Ascending aorta (tissue), 2 donors: ENCODE data around the gene GRIK3. TPM values are rescaled to one million over a fixed set of nuclear protein-coding genes. Genes with fewer than 3 reads are reported as not detected.

Source experiments
- DNase-seq, 2 donors: peaks; one replicate each; pipeline ENCODE4 v3.0.0-alpha.2; 2019; ENCODE audit warnings: low spot score in 2 of 2
- H3K27ac ChIP-seq, 2 donors: fragments of 200-600 bp; sonication (generic); one replicate each; pipeline ENCODE4 v1.5.1; 2016 to 2017; ENCODE audit warnings: mild to moderate bottlenecking in 1 of 2
- H3K27me3 ChIP-seq: fragments of 200-600 bp; sonication (generic); one replicate; pipeline ENCODE4 v1.5.1; 2017
- H3K36me3 ChIP-seq, 2 donors: fragments of 200-600 bp; sonication (generic); one replicate each; pipeline ENCODE4 v1.5.1; 2016
- H3K4me1 ChIP-seq, 2 donors: fragments of 200-600 bp; sonication (generic); one replicate each; pipeline ENCODE4 v1.5.1; 2016 to 2017; ENCODE audit warnings: mild to moderate bottlenecking in 1 of 2
- H3K4me3 ChIP-seq, 2 donors: fragments of 200-600 bp; sonication (generic); one replicate each; pipeline ENCODE4 v1.5.1; 2016 to 2017; ENCODE audit warnings: mild to moderate bottlenecking in 1 of 2
- H3K9me3 ChIP-seq, 2 donors: fragments of 200-600 bp; sonication (generic); one replicate each; pipeline ENCODE4 v1.5.1; 2016
- intact Hi-C: fragments of 100-400 bp; cut with DNase I; formaldehyde crosslinking; loops from one replicate; pipeline ENCODE4 v1.15.1; 2023
- total RNA-seq: library from RNA; depleted of rRNA; stranded (reverse); fragments of >200 nt; gene quantifications from one replicate; pipeline ENCODE4 v1.1.0, GENCODE V29; 2016
- TF ChIP-seq, protein P1 (sequence below), 3 experiments: fragments of 200-600 bp in 2 of 3; fragments of 450-650 bp in 1 of 3; sonication (generic) in 2 of 3; IDR thresholded peaks; one replicate each; pipeline ENCODE4 v1.5.1; 2016 to 2019; ENCODE audit warnings: antibody characterized with exemption in 3 of 3, mild to moderate bottlenecking in 1 of 3, moderate library complexity in 1 of 3

GRIK3 gene
- total RNA-seq, 1 donor from 2014 or later: under 0.01 TPM

DNA sequence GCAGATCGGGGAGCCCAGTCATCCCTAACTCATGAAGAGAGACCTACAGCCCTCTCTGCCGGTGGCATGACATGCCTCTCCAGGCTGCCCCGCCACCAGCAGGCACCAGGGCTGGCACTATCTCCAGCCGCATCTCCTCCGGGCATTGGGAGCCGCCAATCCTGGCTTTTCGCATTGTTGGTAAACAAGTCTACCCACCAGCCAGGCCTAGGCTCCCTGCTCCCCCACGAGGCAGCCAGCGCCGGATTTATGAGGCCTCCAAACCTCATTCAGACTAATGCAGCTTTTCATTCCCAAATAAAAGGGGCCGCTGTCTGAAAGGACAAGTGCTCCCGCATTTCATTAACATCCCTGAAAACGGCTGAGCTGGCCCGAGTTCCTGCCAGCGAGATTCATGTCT is 3.4 kb upstream of the GRIK3 start:
- no peak overlapping the region for H3K4me3 ChIP-seq
- no peak overlapping the region for H3K27ac ChIP-seq
- intact Hi-C loops: no loop called here
- no peaks in the 10 kb centered on the region for H3K4me1 ChIP-seq
- DNase-seq: no peak
- TF ChIP-seq, protein P1, sequence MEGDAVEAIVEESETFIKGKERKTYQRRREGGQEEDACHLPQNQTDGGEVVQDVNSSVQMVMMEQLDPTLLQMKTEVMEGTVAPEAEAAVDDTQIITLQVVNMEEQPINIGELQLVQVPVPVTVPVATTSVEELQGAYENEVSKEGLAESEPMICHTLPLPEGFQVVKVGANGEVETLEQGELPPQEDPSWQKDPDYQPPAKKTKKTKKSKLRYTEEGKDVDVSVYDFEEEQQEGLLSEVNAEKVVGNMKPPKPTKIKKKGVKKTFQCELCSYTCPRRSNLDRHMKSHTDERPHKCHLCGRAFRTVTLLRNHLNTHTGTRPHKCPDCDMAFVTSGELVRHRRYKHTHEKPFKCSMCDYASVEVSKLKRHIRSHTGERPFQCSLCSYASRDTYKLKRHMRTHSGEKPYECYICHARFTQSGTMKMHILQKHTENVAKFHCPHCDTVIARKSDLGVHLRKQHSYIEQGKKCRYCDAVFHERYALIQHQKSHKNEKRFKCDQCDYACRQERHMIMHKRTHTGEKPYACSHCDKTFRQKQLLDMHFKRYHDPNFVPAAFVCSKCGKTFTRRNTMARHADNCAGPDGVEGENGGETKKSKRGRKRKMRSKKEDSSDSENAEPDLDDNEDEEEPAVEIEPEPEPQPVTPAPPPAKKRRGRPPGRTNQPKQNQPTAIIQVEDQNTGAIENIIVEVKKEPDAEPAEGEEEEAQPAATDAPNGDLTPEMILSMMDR (IDR thresholded peaks at IDR 0.05): no peak
- peaks cover 9% of the 10 kb centered on the region for H3K27me3 ChIP-seq
- H3K36me3 ChIP-seq: no peaks in the 10 kb centered on the region
- no peaks in the 10 kb centered on the region for H3K9me3 ChIP-seq

DNA sequence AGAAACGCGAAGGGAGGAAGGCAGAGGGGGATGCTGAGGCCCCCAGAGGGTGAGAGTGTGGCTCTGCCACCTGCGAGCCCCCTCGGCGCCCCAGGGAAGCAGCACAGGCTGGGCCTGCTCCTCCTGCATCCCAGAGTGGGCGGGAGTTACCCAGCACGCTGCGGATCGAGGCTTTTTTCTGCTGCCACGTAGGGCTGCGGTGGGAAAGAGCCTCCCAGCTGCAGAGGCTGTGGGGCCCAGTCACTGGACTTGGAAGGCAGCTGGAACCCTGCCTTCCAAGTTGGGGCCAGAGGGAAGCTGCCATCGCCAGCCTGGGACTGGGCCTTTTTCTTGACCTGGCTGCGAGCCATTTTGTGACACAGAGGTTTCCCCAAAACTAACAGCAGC is 2.3 kb upstream of the GRIK3 start:
- DNase-seq: no peak
- no peak overlapping the region for H3K4me3 ChIP-seq
- intact Hi-C loops: no loop called here
- peaks cover 9% of the 10 kb centered on the region for H3K27me3 ChIP-seq
- TF ChIP-seq, protein P1 (IDR thresholded peaks at IDR 0.05): no peak
- no peaks in the 10 kb centered on the region for H3K9me3 ChIP-seq
- H3K36me3 ChIP-seq: no peaks in the 10 kb centered on the region
- H3K27ac ChIP-seq: no peak overlapping the region
- no peaks in the 10 kb centered on the region for H3K4me1 ChIP-seq

DNA sequence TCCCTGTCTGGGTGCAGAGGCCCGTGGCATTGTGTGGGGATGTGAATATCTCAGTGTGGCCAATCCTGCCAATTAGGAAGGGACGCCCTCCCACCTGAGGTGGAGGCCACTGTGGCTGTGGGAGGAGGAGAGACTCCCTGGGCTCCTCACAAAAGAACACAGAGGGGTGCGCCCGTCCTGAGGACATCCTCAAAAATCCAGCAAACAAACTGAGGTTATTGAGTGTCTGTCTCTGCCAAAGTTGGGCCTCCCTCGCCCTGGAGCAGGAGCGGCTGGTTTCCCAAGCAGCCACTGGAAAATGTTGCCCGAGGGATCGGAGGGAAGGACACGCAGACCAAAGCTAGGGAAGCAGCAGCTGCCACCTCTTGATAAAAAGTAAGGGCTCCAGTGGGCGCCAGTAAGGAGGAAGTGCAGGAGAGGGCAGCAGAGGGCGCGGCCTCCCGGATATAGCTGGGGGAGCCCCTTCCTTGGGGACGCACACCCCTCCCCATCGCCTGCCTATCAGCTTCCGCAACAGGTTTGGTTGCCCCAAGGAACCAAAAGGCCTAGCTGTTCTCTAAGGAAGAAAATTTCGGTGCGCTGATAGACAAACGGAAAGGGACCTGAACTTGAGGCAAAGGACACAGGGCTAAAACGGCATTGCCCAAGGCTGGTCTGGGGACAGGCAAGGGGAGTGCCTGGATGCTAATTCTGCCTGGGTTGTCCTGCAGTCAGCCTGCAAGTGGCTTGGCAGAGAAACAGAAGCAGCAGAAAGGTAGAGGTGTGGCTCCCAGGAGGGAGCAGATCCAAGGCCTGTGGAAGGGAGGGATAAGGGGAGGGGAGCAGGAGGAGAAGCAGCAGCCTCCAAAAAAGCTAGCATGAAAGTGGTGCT is 1.7 kb upstream of the GRIK3 start:
- no peak for DNase-seq
- no peak overlapping the region for H3K27ac ChIP-seq
- peaks cover 12% of the 10 kb centered on the region for H3K27me3 ChIP-seq
- no peaks in the 10 kb centered on the region for H3K9me3 ChIP-seq
- TF ChIP-seq, protein P1 (IDR thresholded peaks at IDR 0.05): no peak
- intact Hi-C loops: no loop called here
- H3K4me3 ChIP-seq: no peak overlapping the region
- H3K36me3 ChIP-seq: no peaks in the 10 kb centered on the region
- H3K4me1 ChIP-seq: no peaks in the 10 kb centered on the region

DNA sequence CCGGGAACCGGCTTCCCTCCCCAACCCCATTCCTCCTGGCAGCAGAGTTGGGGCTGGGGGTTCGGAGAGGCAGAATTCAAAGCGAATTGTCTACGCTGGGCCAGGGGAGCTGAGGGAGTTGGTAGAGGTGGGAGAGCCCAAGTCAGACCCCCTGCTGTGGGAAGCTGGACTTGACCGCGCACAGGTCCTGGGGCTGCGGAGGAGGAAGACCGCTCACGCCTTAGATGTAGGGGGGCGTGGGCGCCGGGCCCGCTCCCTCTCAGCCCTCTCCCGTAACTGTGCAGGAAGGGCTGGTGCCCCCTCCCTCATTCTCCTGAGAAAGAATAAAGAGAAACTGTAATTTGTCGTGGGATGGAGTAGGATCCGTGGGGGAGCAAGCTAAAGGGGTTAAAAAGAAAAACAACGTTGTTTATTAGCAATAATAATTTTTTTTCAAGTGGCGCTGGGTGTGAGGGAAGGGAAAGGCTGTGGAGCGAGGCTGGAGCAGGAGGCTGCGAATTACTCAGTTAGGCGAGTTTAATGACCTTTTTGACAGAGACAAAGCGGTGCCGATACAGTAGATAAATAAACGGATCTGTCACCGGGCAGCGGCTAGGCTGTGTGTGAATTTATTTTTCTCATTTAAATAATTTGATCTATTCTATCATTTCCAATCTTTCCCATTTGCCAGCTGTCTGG is 838 bp upstream of the GRIK3 start:
- H3K27me3 ChIP-seq: peaks cover 12% of the 10 kb centered on the region

DNA sequence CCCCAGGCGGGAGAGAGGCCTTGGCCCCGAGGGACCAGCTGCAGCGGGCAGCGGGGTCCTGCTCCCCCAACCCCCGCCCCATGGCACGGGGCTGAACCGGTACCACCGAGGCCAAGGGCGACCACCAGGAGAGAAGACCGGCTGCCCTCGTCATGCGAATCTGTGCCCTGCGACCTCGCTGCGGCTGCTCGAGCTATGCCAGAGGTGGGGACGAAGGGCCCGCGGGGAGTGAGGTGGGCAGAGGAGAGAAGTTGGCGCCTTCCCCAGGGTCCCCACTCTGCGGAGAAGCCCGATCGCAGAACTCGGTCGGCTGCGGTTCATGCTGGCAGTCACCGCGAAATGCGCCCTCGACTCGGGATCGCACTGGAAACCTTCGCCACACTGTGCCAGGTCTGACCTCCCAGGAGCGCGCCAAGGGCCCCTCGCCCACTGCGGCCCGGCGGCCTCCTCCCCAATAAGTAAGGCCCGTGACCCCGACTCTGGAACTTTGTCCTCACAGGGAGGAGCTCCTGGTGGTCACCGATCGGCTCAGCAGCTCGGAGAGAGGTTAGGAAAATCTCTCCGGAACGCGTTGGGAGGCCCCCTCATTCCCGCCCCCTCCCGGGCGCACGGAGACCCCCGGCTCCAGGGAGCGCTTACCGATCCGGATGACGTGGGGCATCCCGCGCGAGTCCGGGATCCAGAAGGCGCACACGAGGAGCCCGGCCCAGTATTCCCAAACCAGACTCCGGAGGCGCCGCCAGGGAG is 787 bp downstream of the GRIK3 start:
- intact Hi-C loops: no loop called here
- TF ChIP-seq, protein P1 (IDR thresholded peaks at IDR 0.05): no peak
- H3K4me3 ChIP-seq: no peak overlapping the region
- H3K27me3 ChIP-seq: peaks cover 12% of the 10 kb centered on the region
- DNase-seq: no peak
- H3K4me1 ChIP-seq: no peaks in the 10 kb centered on the region
- H3K36me3 ChIP-seq: no peaks in the 10 kb centered on the region
- H3K27ac ChIP-seq: no peak overlapping the region
- H3K9me3 ChIP-seq: no peaks in the 10 kb centered on the region

More for the DNA sequence above, 838 bp upstream of the GRIK3 start:
- H3K4me3 ChIP-seq: no peak overlapping the region
- H3K9me3 ChIP-seq: no peaks in the 10 kb centered on the region
- no peaks in the 10 kb centered on the region for H3K4me1 ChIP-seq
- H3K36me3 ChIP-seq: no peaks in the 10 kb centered on the region
- intact Hi-C loops: no loop called here
- H3K27ac ChIP-seq: no peak overlapping the region
- TF ChIP-seq, protein P1 (IDR thresholded peaks at IDR 0.05): no peak
- DNase-seq: no peak
